Measurements from ENCODE around the gene EEA1.

DNA sequence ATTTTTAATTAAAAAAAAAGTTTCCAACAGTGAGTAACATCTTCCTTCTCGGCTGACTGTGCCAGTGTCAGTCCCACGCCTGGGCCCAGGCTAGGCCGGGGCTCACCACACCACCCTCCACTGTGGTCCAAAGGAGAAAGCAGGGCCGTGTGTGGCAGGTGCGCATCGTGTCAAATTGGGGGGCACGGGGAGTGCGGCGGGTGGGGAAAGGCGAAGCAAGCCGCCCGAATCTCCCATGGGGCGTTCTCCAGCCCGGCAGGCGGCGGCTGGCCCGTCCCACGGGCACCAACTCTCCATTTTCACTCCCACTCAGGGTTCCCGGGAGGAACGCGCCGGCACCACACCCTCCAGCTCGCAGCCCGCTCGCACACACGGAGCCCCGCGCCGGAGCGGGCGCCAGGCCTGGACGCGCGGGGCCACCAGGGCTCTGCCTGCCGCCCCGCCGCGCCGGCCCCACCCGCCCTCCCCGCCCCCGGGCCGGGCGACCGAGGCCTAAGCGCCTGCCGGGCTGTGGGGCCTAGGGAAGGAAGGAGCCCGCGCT, 604 bp downstream of the EEA1 start:
- TF ChIP-seq, protein P1, sequence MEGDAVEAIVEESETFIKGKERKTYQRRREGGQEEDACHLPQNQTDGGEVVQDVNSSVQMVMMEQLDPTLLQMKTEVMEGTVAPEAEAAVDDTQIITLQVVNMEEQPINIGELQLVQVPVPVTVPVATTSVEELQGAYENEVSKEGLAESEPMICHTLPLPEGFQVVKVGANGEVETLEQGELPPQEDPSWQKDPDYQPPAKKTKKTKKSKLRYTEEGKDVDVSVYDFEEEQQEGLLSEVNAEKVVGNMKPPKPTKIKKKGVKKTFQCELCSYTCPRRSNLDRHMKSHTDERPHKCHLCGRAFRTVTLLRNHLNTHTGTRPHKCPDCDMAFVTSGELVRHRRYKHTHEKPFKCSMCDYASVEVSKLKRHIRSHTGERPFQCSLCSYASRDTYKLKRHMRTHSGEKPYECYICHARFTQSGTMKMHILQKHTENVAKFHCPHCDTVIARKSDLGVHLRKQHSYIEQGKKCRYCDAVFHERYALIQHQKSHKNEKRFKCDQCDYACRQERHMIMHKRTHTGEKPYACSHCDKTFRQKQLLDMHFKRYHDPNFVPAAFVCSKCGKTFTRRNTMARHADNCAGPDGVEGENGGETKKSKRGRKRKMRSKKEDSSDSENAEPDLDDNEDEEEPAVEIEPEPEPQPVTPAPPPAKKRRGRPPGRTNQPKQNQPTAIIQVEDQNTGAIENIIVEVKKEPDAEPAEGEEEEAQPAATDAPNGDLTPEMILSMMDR (IDR thresholded peaks at IDR 0.05): no peak
- no peak for TF ChIP-seq EZH2phosphoT487 (IDR thresholded peaks at IDR 0.05)
- TF ChIP-seq EZH2 (IDR thresholded peaks at IDR 0.05): no peak

Measured in neural progenitor cell (in vitro differentiated cells).